Measurements from ENCODE around the gene MAP3K14. TPM values are rescaled to one million over a fixed set of nuclear protein-coding genes. Genes with fewer than 3 reads are reported as not detected.

The MAP3K14 gene
- total RNA-seq, 2 experiments from 2014 or later = 31.6 to 31.9 TPM

DNA sequence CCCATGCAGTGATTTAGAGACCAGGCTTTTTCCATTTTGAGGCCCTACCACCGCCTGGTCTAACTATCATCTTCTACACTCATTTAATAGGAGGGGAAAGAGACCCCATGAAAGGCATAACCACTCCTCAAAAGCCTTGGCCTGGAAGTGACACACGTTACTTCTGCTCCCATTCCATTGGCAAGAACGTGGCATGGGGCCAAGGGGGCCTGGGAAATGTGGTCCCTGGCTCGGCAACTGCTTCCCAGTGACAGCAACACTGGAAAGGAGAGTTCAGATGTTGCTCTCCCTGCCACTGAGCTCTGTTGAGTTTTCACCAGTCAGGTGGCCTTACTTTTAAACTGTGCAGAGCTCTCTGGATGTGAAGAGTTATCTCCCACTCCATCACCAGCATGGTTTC, 45.2 kb upstream of the MAP3K14 start:
- intact Hi-C loops (cut with micrococcal nuclease) = no loop called here
- DNase-seq (no peak), ATAC-seq (no peak)
- Mint-ChIP-seq H3K4me3 (no peak overlapping the region), H3K27me3 (peaks cover 6% of the 10 kb centered on the region), H3K9me3 (peaks cover 6% of the 10 kb centered on the region), H3K27ac (no peak overlapping the region), H3K4me1 (ENCODE audit: low read depth) (peaks cover 10% of the 10 kb centered on the region), H3K36me3 (ENCODE audit: low read depth) (no peaks in the 10 kb centered on the region)
- ChIA-PET CTCF (interaction anchor here (1.6 kb wide), 1 partner anchor 23 kb away, joined by 6 read pairs; no protein-coding TSS in a partner anchor), POLR2A (interaction anchor here (1.2 kb wide), 1 partner anchor 51 kb away, joined by 3 read pairs; no protein-coding TSS in a partner anchor)
- TF ChIP-seq, protein P1, sequence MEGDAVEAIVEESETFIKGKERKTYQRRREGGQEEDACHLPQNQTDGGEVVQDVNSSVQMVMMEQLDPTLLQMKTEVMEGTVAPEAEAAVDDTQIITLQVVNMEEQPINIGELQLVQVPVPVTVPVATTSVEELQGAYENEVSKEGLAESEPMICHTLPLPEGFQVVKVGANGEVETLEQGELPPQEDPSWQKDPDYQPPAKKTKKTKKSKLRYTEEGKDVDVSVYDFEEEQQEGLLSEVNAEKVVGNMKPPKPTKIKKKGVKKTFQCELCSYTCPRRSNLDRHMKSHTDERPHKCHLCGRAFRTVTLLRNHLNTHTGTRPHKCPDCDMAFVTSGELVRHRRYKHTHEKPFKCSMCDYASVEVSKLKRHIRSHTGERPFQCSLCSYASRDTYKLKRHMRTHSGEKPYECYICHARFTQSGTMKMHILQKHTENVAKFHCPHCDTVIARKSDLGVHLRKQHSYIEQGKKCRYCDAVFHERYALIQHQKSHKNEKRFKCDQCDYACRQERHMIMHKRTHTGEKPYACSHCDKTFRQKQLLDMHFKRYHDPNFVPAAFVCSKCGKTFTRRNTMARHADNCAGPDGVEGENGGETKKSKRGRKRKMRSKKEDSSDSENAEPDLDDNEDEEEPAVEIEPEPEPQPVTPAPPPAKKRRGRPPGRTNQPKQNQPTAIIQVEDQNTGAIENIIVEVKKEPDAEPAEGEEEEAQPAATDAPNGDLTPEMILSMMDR (IDR thresholded peaks at IDR 0.05) = no peak

DNA sequence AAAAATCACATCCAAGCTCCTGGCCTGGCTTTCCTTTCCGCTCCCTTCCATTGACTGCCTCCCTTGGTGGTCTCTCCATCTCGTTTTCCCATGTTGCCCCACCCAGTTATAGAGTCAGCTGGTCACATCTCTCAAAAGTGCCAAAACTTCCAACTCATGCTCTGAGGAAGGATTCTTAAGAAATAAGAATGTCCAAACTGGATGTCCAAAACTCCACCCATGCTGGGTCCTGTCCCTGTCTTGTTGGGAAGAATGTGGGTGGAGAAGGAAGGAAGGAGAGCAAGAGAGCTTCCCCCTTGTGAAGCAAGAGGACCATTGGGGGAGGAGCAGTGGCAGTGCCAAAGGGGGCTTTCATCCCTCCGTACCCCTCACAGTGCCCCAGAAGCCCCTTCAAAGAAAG, 44.6 kb upstream of the MAP3K14 start:
- no peak overlapping the region for H3K4me3 Mint-ChIP-seq
- intact Hi-C loops (cut with micrococcal nuclease) = no loop called here
- peaks cover 15% of the 10 kb centered on the region for H3K4me1 Mint-ChIP-seq (ENCODE audit: low read depth)
- TF ChIP-seq, protein P1 (IDR thresholded peaks at IDR 0.05) = no peak
- no peak overlapping the region for H3K27ac Mint-ChIP-seq
- peaks cover 6% of the 10 kb centered on the region for H3K9me3 Mint-ChIP-seq
- no peaks in the 10 kb centered on the region for H3K36me3 Mint-ChIP-seq (ENCODE audit: low read depth)
- ChIA-PET CTCF (interaction anchor here (0.9 kb wide), 1 partner anchor 142 kb away, joined by 3 read pairs; no protein-coding TSS in a partner anchor), POLR2A (interaction anchor here (1.2 kb wide), 1 partner anchor 50 kb away, joined by 3 read pairs; no protein-coding TSS in a partner anchor)
- no peak for ATAC-seq
- DNase-seq = no peak
- peaks cover 6% of the 10 kb centered on the region for H3K27me3 Mint-ChIP-seq

DNA sequence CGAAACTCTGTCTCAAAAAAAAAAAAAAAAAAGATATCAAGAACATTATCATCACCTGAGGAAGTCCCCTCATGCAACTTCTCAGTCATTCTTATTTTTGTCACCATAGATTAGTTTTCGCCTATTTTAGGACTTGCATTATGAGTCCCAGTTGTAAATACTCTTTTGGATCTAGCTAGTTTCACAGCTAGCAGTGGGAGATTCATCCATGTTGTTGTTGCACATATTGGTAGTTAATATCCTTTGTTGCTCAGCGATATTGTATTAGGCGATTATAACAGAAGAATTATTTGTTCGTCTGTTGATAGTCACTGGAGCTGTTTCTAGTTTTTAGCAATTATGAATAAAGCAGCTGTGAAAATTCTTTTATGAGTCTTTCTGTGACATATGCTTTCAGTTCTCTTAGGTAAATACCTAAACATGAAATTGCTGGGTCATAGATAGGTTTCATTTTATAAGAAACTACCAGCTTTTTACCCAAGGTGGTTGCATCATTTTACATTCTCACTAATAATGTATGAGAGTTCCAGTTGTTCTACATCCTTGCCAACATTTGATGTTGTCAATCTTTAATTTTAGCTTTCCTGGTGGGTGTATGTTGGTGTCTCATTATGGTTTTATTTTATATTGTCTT, 40.7 kb upstream of the MAP3K14 start:
- Mint-ChIP-seq H3K9me3 (peaks cover 2% of the 10 kb centered on the region), H3K4me1 (ENCODE audit: low read depth) (peaks cover 33% of the 10 kb centered on the region), H3K4me3 (no peak overlapping the region), H3K27me3 (peaks cover 5% of the 10 kb centered on the region), H3K36me3 (ENCODE audit: low read depth) (peaks cover 3% of the 10 kb centered on the region), H3K27ac (peak overlapping the region; percentile 15)
- TF ChIP-seq, protein P1 (IDR thresholded peaks at IDR 0.05) = no peak
- ATAC-seq (peak; percentile 53), DNase-seq (no peak)
- ChIA-PET POLR2A (interaction anchor here (0.9 to 2.4 kb wide), 4 partner anchors 28 to 45 kb away, joined by 3 to 11 read pairs (median 4); no protein-coding TSS in a partner anchor), CTCF (interaction anchor here (0.9 to 1.6 kb wide), 7 partner anchors 14 to 222 kb away, joined by 3 to 5 read pairs (median 4); partner anchors contain the start of gene ACBD4)
- intact Hi-C loops (cut with micrococcal nuclease) = no loop called here

DNA sequence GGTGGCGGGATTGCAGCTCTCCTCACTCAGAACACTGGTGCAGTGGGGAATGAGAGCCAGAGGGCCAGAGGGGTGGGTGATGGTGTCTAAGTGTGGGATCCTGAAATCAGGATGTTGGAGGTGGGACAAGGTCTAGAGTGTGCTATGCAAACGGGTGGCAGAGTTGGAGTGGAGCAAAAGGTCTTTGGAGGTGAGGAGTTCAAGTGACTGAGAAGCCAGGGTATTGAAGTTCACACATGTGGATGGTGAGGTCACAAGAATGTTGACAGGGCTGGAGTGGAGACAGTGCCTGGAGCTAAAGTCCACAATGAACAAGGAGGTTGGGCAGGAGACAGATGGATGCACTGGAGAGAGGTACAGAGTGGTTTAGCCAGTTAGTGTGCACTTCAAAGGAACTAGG, 38.3 kb upstream of the MAP3K14 start:
- Mint-ChIP-seq H3K4me3 (no peak overlapping the region), H3K36me3 (ENCODE audit: low read depth) (peaks cover 3% of the 10 kb centered on the region), H3K9me3 (peaks cover 12% of the 10 kb centered on the region), H3K4me1 (ENCODE audit: low read depth) (peaks cover 40% of the 10 kb centered on the region), H3K27me3 (peaks cover 5% of the 10 kb centered on the region), H3K27ac (no peak overlapping the region)
- intact Hi-C loops (cut with micrococcal nuclease) = no loop called here
- no peak for ATAC-seq
- TF ChIP-seq, protein P1 (IDR thresholded peaks at IDR 0.05) = no peak
- POLR2A ChIA-PET = no interaction called here
- no peak for DNase-seq
- CTCF ChIA-PET = interaction anchor here (1.0 kb wide), 1 partner anchor 18 kb away, joined by 3 read pairs; no protein-coding TSS in a partner anchor

DNA sequence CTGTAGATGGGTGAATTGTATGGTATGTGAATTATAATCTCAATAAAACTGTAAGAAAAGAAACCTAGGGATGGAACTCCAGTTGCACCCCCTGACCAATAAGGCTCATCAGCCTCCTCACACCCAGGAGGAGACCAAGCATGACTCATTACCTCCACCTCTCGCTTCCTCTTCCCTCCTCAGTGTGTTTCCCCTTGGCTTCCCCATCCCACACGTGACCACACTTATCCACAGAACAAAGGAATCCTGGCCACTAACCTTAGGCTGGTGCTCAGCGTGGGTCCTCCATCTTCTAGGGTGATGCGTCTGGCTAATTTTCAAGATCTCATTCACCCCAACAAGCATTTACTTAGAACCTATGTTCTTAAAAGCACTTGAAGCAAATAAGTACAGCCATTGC, 36.2 kb upstream of the MAP3K14 start:
- CTCF ChIA-PET = no interaction called here
- peak overlapping the region; percentile 44 for H3K27ac Mint-ChIP-seq
- peak; percentile 74 for DNase-seq
- peaks cover 3% of the 10 kb centered on the region for H3K36me3 Mint-ChIP-seq (ENCODE audit: low read depth)
- intact Hi-C loops (cut with micrococcal nuclease) = no loop called here
- POLR2A ChIA-PET = no interaction called here
- peaks cover 12% of the 10 kb centered on the region for H3K9me3 Mint-ChIP-seq
- TF ChIP-seq, protein P1 (IDR thresholded peaks at IDR 0.05) = no peak
- peaks cover 5% of the 10 kb centered on the region for H3K27me3 Mint-ChIP-seq
- no peak overlapping the region for H3K4me3 Mint-ChIP-seq
- peak; percentile 84 for ATAC-seq
- peaks cover 37% of the 10 kb centered on the region for H3K4me1 Mint-ChIP-seq (ENCODE audit: low read depth)
